Mammary epithelial cell (primary cell): ENCODE measurements around the gene IFI35.

ENCODE experiments used
- EZH2 ChIP-seq: IDR thresholded peaks from 2 replicates; pipeline ENCODE4 v1.6.1; 2012; ENCODE audit warnings: low read length, inconsistent platforms, borderline replicate concordance
- TF ChIP-seq, protein P1 (sequence below), 2 donors: IDR thresholded peaks in 1 of 2; conservative IDR thresholded peaks in 1 of 2; 2 replicates each; pipeline ENCODE4 v1.5.1; 2011 to 2012; ENCODE audit warnings: inconsistent platforms in 2 of 2, low read length in 2 of 2, mild to moderate bottlenecking in 2 of 2, control low read depth in 1 of 2, low read depth in 1 of 2; ENCODE audit not compliant: insufficient read depth in 1 of 2; ENCODE audit errors: extremely low read depth in 1 of 2

DNA sequence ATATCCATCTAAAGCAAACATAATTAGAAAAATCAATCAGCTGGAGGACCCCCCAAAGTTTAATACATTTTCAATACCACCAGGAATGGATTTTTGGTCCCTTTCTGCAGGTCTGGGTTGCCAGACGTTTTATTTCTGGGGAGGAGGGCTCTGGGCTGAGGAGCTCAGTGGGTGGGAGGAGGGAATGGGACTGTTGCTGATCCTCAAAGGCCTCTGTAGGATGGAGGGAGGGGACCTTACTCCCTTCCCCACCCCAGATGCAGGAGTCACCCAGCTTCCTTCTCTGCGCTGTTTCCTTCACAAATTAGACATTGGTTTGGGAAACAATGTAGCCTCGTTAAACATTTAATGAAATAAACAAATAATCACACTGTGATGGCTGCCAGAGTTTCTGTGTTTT, 25.1 kb downstream of the IFI35 start:
- TF ChIP-seq, protein P1, sequence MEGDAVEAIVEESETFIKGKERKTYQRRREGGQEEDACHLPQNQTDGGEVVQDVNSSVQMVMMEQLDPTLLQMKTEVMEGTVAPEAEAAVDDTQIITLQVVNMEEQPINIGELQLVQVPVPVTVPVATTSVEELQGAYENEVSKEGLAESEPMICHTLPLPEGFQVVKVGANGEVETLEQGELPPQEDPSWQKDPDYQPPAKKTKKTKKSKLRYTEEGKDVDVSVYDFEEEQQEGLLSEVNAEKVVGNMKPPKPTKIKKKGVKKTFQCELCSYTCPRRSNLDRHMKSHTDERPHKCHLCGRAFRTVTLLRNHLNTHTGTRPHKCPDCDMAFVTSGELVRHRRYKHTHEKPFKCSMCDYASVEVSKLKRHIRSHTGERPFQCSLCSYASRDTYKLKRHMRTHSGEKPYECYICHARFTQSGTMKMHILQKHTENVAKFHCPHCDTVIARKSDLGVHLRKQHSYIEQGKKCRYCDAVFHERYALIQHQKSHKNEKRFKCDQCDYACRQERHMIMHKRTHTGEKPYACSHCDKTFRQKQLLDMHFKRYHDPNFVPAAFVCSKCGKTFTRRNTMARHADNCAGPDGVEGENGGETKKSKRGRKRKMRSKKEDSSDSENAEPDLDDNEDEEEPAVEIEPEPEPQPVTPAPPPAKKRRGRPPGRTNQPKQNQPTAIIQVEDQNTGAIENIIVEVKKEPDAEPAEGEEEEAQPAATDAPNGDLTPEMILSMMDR (conservative IDR thresholded peaks at IDR 0.05 in 1 of 2, IDR thresholded peaks at IDR 0.05 in 1 of 2; ENCODE audit: extremely low read depth in 1 of 2, insufficient read depth in 1 of 2, low read depth in 1 of 2, low read length in 2 of 2), result no peak
- no peak for TF ChIP-seq EZH2
